ENCODE measurements around the gene SYNDIG1L. TPM values are rescaled to one million over a fixed set of nuclear protein-coding genes. Genes with fewer than 3 reads are reported as not detected.

SYNDIG1L gene
- total RNA-seq, 1 donor from 2014 or later = not detected

DNA sequence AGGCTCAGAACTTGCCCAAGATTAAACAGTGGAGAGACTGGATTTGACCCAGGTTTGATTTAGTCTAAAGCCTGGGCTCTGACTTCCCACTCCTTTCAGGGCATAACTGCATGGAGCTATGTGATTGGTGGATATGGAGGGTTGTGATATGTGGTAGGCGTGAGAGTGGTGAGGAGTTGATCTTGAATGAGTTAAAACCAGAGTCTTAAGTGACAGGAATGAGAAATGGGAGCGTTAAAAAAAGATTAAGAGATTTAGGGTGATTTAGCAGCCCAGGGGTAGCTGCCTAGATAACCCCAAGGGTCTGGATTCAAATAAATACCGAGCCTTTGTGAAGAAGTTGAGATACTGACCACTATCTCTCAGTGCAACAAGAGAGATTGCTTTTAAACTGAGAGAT, 8.4 kb downstream of the SYNDIG1L start:
- Mint-ChIP-seq H3K36me3 (ENCODE audit: low read depth) (peaks cover 2% of the 10 kb centered on the region), H3K27ac (ENCODE audit: unreplicated experiment) (no peak overlapping the region)

DNA sequence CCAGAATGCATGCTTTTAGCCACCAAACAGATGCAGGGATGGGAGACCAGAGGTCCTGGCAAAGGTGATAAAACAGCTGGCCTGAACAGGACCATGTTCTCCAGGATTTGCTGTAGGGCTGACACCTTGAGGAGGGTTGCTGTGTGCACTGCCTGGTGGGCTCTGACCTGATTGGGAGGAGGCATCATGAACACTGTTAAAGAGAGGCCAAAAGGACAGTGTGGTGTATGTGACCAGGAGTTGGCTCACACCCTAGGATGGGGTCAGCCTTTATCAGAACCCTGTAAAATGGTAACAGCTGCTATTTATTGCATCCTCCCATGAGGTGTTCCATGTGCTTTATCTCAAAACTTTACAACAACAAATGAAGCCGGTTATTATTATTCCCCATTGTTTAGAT, 8.8 kb downstream of the SYNDIG1L start:
- TF ChIP-seq, protein P1, sequence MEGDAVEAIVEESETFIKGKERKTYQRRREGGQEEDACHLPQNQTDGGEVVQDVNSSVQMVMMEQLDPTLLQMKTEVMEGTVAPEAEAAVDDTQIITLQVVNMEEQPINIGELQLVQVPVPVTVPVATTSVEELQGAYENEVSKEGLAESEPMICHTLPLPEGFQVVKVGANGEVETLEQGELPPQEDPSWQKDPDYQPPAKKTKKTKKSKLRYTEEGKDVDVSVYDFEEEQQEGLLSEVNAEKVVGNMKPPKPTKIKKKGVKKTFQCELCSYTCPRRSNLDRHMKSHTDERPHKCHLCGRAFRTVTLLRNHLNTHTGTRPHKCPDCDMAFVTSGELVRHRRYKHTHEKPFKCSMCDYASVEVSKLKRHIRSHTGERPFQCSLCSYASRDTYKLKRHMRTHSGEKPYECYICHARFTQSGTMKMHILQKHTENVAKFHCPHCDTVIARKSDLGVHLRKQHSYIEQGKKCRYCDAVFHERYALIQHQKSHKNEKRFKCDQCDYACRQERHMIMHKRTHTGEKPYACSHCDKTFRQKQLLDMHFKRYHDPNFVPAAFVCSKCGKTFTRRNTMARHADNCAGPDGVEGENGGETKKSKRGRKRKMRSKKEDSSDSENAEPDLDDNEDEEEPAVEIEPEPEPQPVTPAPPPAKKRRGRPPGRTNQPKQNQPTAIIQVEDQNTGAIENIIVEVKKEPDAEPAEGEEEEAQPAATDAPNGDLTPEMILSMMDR (IDR thresholded peaks at IDR 0.05) = no peak
- Mint-ChIP-seq H3K4me3 (ENCODE audit: unreplicated experiment) (no peak overlapping the region), H3K4me1 (ENCODE audit: low read depth) (peaks cover 9% of the 10 kb centered on the region), H3K27me3 (ENCODE audit: low read depth) (peaks cover 31% of the 10 kb centered on the region), H3K27ac (ENCODE audit: unreplicated experiment) (no peak overlapping the region), H3K36me3 (ENCODE audit: low read depth) (peaks cover 2% of the 10 kb centered on the region), H3K9me3 (ENCODE audit: low read depth) (peaks cover 6% of the 10 kb centered on the region)
- DNase-seq (ENCODE audit: low spot score) = no peak

More for the DNA sequence above, 8.4 kb downstream of the SYNDIG1L start:
- Mint-ChIP-seq H3K27me3 (ENCODE audit: low read depth) (peaks cover 35% of the 10 kb centered on the region), H3K4me3 (ENCODE audit: unreplicated experiment) (no peak overlapping the region), H3K4me1 (ENCODE audit: low read depth) (peaks cover 9% of the 10 kb centered on the region), H3K9me3 (ENCODE audit: low read depth) (peaks cover 6% of the 10 kb centered on the region)
- no peak for DNase-seq (ENCODE audit: low spot score)
- TF ChIP-seq, protein P1 (IDR thresholded peaks at IDR 0.05) = no peak

- H3K4me3 Mint-ChIP-seq (ENCODE audit: unreplicated experiment) = no peak overlapping the region
- no peaks in the 10 kb centered on the region for H3K9me3 Mint-ChIP-seq (ENCODE audit: low read depth)
- H3K4me1 Mint-ChIP-seq (ENCODE audit: low read depth) = peaks cover 9% of the 10 kb centered on the region
- peaks cover 31% of the 10 kb centered on the region for H3K27me3 Mint-ChIP-seq (ENCODE audit: low read depth)
- DNase-seq (ENCODE audit: low spot score) = peak; percentile 22
- H3K27ac Mint-ChIP-seq (ENCODE audit: unreplicated experiment) = no peak overlapping the region
- TF ChIP-seq, protein P1 (IDR thresholded peaks at IDR 0.05) = no peak
- no peaks in the 10 kb centered on the region for H3K36me3 Mint-ChIP-seq (ENCODE audit: low read depth)
Measured at GRCh38 chr14:74415115-74415437, 10.9 kb downstream of the SYNDIG1L start.

- TF ChIP-seq, protein P1 (IDR thresholded peaks at IDR 0.05) = no peak
- peaks cover 36% of the 10 kb centered on the region for H3K27me3 Mint-ChIP-seq (ENCODE audit: low read depth)
- peaks cover 9% of the 10 kb centered on the region for H3K4me1 Mint-ChIP-seq (ENCODE audit: low read depth)
- no peak overlapping the region for H3K4me3 Mint-ChIP-seq (ENCODE audit: unreplicated experiment)
- no peak overlapping the region for H3K27ac Mint-ChIP-seq (ENCODE audit: unreplicated experiment)
- DNase-seq (ENCODE audit: low spot score) = peak; percentile 7
- no peaks in the 10 kb centered on the region for H3K36me3 Mint-ChIP-seq (ENCODE audit: low read depth)
- H3K9me3 Mint-ChIP-seq (ENCODE audit: low read depth) = no peaks in the 10 kb centered on the region
Measured at GRCh38 chr14:74414403-74415114, 11.5 kb downstream of the SYNDIG1L start.

DNA sequence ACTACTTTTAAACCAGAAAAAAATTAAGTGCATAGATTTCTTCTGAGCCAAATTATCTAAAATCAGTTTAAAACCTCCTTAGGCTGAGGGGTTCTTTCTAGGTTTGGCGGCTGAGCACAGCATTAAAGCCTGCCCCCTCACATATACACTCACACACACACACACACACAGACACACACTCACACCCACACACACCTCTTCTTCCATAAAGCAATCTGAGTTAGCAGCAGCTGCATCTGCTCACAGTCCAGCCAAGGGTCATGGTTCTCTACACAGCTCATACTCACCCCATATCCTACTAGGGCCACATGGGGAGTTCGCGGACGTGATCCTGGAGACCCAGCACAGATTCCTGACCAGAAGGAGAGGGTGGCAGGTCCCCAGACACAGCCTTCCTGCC, 12.4 kb downstream of the SYNDIG1L start:
- Mint-ChIP-seq H3K4me1 (ENCODE audit: low read depth) (peaks cover 9% of the 10 kb centered on the region), H3K4me3 (ENCODE audit: unreplicated experiment) (no peak overlapping the region), H3K27me3 (ENCODE audit: low read depth) (peaks cover 36% of the 10 kb centered on the region), H3K27ac (ENCODE audit: unreplicated experiment) (no peak overlapping the region), H3K36me3 (ENCODE audit: low read depth) (no peaks in the 10 kb centered on the region), H3K9me3 (ENCODE audit: low read depth) (no peaks in the 10 kb centered on the region)
- TF ChIP-seq, protein P1 (IDR thresholded peaks at IDR 0.05) = no peak
- DNase-seq (ENCODE audit: low spot score) = no peak

All from chondrocyte (in vitro differentiated cells).